Fibroblast of lung (primary cell): Measurements from ENCODE around the gene ZNF226. TPM values are rescaled to one million over a fixed set of nuclear protein-coding genes. Genes with fewer than 3 reads are reported as not detected.
"Not testable (repeated sequence)": the region's sequence is repeated elsewhere in the genome, so short reads cannot be mapped to it uniquely, and the experiment has no call there.

Experiments
- DNase-seq, 2 donors: peaks; one replicate each; pipeline versions ENCODE4 v3.0.0 to v3.0.0-alpha.2; 2010; ENCODE audit warnings: low read depth in 2 of 2
- H2AFZ ChIP-seq: 2 replicates; pipeline ENCODE4 v1.5.1; 2012; ENCODE audit warnings: low read length, control low read depth, inconsistent platforms
- H3K27ac ChIP-seq: 2 replicates; pipeline ENCODE4 v1.5.1; 2011; ENCODE audit warnings: low read length, control low read depth; ENCODE audit not compliant: insufficient read depth
- H3K27me3 ChIP-seq: 2 replicates; pipeline ENCODE4 v1.5.1; 2011; ENCODE audit warnings: mild to moderate bottlenecking, low read length; ENCODE audit not compliant: control insufficient read depth, insufficient read depth
- H3K36me3 ChIP-seq: 2 replicates; pipeline ENCODE4 v1.5.1; 2011; ENCODE audit warnings: low read length; ENCODE audit not compliant: control insufficient read depth, insufficient read depth
- H3K4me1 ChIP-seq: 2 replicates; pipeline ENCODE4 v1.5.1; 2011; ENCODE audit warnings: low read length; ENCODE audit not compliant: control insufficient read depth, insufficient read depth; ENCODE audit errors: extremely low read depth
- H3K4me2 ChIP-seq: 2 replicates; pipeline ENCODE4 v1.5.1; 2011; ENCODE audit warnings: low read length, control low read depth; ENCODE audit not compliant: insufficient read depth; ENCODE audit errors: extremely low read depth
- H3K4me3 ChIP-seq, 4 experiments: fragments of 200-600 bp in 1 of 4; sonication (generic) in 1 of 4; replicated peaks in 1 of 4; 2 replicates each; pipeline ENCODE4 v1.5.1; 2011 to 2016; ENCODE audit warnings: low read length in 4 of 4, low read depth in 3 of 4, mild to moderate bottlenecking in 3 of 4, control low read depth in 2 of 4, inconsistent platforms in 1 of 4, mixed read lengths in 1 of 4; ENCODE audit not compliant: insufficient read depth in 1 of 4; ENCODE audit errors: control extremely low read depth in 1 of 4
- H3K79me2 ChIP-seq: 2 replicates; pipeline ENCODE4 v1.5.1; 2012; ENCODE audit warnings: mild to moderate bottlenecking, low read length, inconsistent platforms; ENCODE audit not compliant: control insufficient read depth, insufficient read depth
- H3K9ac ChIP-seq: 2 replicates; pipeline ENCODE4 v1.5.1; 2011; ENCODE audit warnings: mild to moderate bottlenecking, low read length, control low read depth; ENCODE audit not compliant: insufficient read depth
- H3K9me3 ChIP-seq: 2 replicates; pipeline ENCODE4 v1.5.1; 2012; ENCODE audit warnings: low read depth, low read length; ENCODE audit not compliant: control insufficient read depth, insufficient read depth
- H4K20me1 ChIP-seq: 2 replicates; pipeline ENCODE4 v1.5.1; 2011; ENCODE audit warnings: low read length; ENCODE audit not compliant: control insufficient read depth, insufficient read depth; ENCODE audit errors: extremely low read depth
- EZH2 ChIP-seq: IDR thresholded peaks from 2 replicates; pipeline ENCODE4 v1.5.1; 2012; ENCODE audit warnings: low read length, control low read depth, mild to moderate bottlenecking; ENCODE audit errors: missing control alignments
- polyA plus RNA-seq, 2 donors: library from polyadenylated mRNA; depleted of rRNA in 1 of 2; stranded (reverse) in 1 of 2; unstranded in 1 of 2; fragments of >200 nt; gene quantifications; 2 replicates each; pipeline ENCODE4 v1.2.1, GENCODE V29; 2011 to 2012; ENCODE audit warnings: missing spikeins in 1 of 2
- total RNA-seq: library from RNA; depleted of rRNA; stranded (reverse); fragments of >200 nt; gene quantifications from 2 replicates; pipeline ENCODE4 v1.2.1, GENCODE V29; 2014
- TF ChIP-seq, protein P1 (sequence below), 2 donors: IDR thresholded peaks in 1 of 2; conservative IDR thresholded peaks in 1 of 2; 1 replicate in 1 of 2; 2 replicates in 1 of 2; pipeline ENCODE4 v1.5.1; 2011 to 2012; ENCODE audit warnings: low read length in 2 of 2, control low read depth in 1 of 2, inconsistent platforms in 1 of 2, low read depth in 1 of 2, mild to moderate bottlenecking in 1 of 2

Gene ZNF226
- total and polyA plus RNA-seq, 2 donors (not counting 1 experiment from before 2014, with no cell fraction given) = 21.4 to 30.7 TPM

- Histone ChIP-seq H3K4me1 (no peaks in the 10 kb centered on the region), H2AFZ (no peak overlapping the region), H3K4me2 (no peak overlapping the region), H3K27ac (no peak overlapping the region), H3K27me3 (no peaks in the 10 kb centered on the region), H3K4me3 (no peak overlapping the region), H3K9me3 (no peaks in the 10 kb centered on the region), H3K79me2 (no peaks in the 10 kb centered on the region), H3K9ac (no peak overlapping the region), H3K36me3 (no peaks in the 10 kb centered on the region), H4K20me1 (no peaks in the 10 kb centered on the region)
- DNase-seq = no peak
- TF ChIP-seq, protein P1, sequence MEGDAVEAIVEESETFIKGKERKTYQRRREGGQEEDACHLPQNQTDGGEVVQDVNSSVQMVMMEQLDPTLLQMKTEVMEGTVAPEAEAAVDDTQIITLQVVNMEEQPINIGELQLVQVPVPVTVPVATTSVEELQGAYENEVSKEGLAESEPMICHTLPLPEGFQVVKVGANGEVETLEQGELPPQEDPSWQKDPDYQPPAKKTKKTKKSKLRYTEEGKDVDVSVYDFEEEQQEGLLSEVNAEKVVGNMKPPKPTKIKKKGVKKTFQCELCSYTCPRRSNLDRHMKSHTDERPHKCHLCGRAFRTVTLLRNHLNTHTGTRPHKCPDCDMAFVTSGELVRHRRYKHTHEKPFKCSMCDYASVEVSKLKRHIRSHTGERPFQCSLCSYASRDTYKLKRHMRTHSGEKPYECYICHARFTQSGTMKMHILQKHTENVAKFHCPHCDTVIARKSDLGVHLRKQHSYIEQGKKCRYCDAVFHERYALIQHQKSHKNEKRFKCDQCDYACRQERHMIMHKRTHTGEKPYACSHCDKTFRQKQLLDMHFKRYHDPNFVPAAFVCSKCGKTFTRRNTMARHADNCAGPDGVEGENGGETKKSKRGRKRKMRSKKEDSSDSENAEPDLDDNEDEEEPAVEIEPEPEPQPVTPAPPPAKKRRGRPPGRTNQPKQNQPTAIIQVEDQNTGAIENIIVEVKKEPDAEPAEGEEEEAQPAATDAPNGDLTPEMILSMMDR (conservative IDR thresholded peaks at IDR 0.05 in 1 of 2, IDR thresholded peaks at IDR 0.05 in 1 of 2; ENCODE audit: low read depth in 1 of 2, low read length in 2 of 2) = no peak
- no peak for TF ChIP-seq EZH2
These were observed 38.1 kb downstream of the ZNF226 start for GRCh38 chr19:44202974-44203373.

DNA sequence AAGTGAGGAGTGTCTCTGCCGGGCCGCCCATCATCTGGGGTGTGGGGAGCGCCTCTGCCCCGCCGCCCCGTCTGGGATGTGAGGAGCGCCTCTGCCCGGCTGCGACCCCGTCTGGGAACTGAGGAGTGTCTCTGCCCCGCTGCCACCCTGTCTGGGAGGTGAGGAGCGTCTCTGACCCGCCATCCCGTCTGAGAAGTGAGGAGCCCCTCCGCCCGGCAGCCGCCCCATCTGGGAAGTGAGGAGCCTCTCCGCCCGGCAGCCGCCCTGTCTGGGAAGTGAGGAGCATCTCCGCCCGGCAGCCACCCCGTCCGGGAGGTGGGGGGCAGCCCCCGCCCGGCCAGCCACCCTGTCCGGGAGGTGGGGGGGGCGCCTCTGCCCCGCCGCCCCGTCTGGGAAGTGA, 39.0 kb downstream of the ZNF226 start:
- not testable (repeated sequence) for DNase-seq, H3K9me3 ChIP-seq, H3K4me1 ChIP-seq, H3K9ac ChIP-seq, H2AFZ ChIP-seq, H3K27me3 ChIP-seq, H3K36me3 ChIP-seq, H3K4me3 ChIP-seq, H3K4me2 ChIP-seq, H3K27ac ChIP-seq, H3K79me2 ChIP-seq, H4K20me1 ChIP-seq

GRCh38 chr19:44204772-44205171, 39.9 kb downstream of the ZNF226 start:
- H4K20me1 ChIP-seq = no peaks in the 10 kb centered on the region
- no peaks in the 10 kb centered on the region for H3K79me2 ChIP-seq
- H3K36me3 ChIP-seq = no peaks in the 10 kb centered on the region
- no peak overlapping the region for H3K9ac ChIP-seq
- no peak overlapping the region for H3K27ac ChIP-seq
- no peak for DNase-seq
- H2AFZ ChIP-seq = no peak overlapping the region
- no peak overlapping the region for H3K4me2 ChIP-seq
- H3K9me3 ChIP-seq = no peaks in the 10 kb centered on the region
- TF ChIP-seq, protein P1 (conservative IDR thresholded peaks at IDR 0.05 in 1 of 2, IDR thresholded peaks at IDR 0.05 in 1 of 2; ENCODE audit: low read depth in 1 of 2, low read length in 2 of 2) = no peak
- TF ChIP-seq EZH2 = no peak
- H3K4me1 ChIP-seq = no peaks in the 10 kb centered on the region
- H3K4me3 ChIP-seq = no peak overlapping the region
- no peaks in the 10 kb centered on the region for H3K27me3 ChIP-seq
